Testis (tissue), 2 donors: ENCODE results near the gene FKBP10.

Experiments
- CTCF ChIP-seq, 3 experiments: fragments of 450-650 bp in 2 of 3; fragments of 200-600 bp in 1 of 3; sonication (generic) in 1 of 3; IDR thresholded peaks; one replicate each; pipeline ENCODE4 v1.5.1; 2016 to 2019; ENCODE audit warnings: antibody characterized with exemption in 3 of 3, mild to moderate bottlenecking in 2 of 3, moderate library complexity in 1 of 3
- POLR2A ChIP-seq: fragments of 450-650 bp; IDR thresholded peaks from one replicate; pipeline ENCODE4 v1.6.1; 2017; ENCODE audit warnings: antibody characterized with exemption, mild to moderate bottlenecking, moderate library complexity

DNA sequence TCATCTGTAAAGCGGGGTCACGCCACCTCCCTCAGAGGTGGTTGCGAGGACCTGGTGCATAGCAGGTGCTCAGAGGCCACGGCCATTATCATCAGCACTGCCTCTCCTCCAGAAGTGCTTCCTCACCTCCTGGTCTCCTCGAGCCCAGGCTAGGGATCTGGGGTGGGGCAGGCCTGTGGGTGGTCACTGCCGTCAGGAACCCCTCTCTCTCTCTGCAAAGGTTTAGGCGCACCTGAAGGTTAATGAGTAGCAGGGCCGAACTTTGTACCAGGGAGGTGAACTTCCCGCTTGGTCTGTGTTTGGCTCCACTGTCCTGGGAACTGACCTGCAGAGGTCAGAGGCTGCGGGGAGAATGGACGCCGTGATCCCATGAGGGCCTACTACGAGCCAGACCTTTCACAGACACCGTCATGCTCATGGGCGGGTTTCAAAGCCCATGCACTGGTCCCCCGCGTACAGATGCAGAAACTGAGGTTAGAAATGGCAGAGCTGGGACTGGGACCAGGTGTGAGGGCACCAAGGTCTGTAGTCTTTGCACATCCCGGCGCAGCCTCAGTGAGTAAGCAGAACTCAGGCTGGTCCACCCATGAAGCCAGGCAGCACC is 40.1 kb upstream of the FKBP10 start:
- TF ChIP-seq CTCF (IDR thresholded peaks at IDR 0.05) (no peak), POLR2A (no peak)
